Stimulated activated naive CD8-positive, alpha-beta T cell treated with anti-CD3 and anti-CD28 coated beads, Interleukin-15, Interleukin-2, amounts not matched to agents 100 ng/mL and 50 ng/mL, for 24 hours (primary cell): ENCODE measurements around the gene RNF213.
A peak's percentile ranks its signal among the peaks of the same experiment; 100 is the strongest.
"Not testable (repeated sequence)": the region's sequence is repeated elsewhere in the genome, so short reads cannot be mapped to it uniquely, and the experiment has no call there.

ENCODE experiments used
- H3K27ac Mint-ChIP-seq: one replicate; pipeline ENCODE4 v1.8.0; 2021; ENCODE audit warnings: mild to moderate bottlenecking, mixed read lengths
- H3K27me3 Mint-ChIP-seq: one replicate; pipeline ENCODE4 v1.8.0; 2021; ENCODE audit warnings: mixed read lengths
- H3K36me3 Mint-ChIP-seq: one replicate; pipeline ENCODE4 v1.8.0; 2021; ENCODE audit warnings: low read depth, mixed read lengths
- H3K4me1 Mint-ChIP-seq: one replicate; pipeline ENCODE4 v1.8.0; 2021; ENCODE audit warnings: low read depth, mixed read lengths
- H3K4me3 Mint-ChIP-seq: one replicate; pipeline ENCODE4 v1.8.0; 2021; ENCODE audit warnings: mild to moderate bottlenecking, mixed read lengths
- H3K9me3 Mint-ChIP-seq: one replicate; pipeline ENCODE4 v1.8.0; 2021; ENCODE audit warnings: mixed read lengths

RNF213 gene

DNA sequence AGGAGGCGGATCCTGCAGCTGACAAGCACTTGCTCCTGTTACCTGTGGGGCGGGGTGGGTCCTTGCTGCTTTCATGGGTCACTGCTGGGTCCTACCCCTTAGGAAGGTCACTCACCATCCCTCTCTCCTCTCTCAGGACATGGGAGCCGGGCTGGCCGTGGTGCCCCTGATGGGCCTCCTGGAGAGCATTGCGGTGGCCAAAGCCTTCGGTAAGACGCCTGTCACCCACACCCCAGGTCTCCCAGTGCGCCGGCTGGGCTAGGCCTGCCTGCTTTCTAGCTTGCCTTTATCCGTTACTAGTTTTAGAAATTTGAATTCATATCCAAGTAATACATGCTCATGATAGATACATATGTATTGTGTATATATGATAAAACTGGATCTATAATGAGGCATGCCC is 23.3 kb upstream of the RNF213 start:
- Mint-ChIP-seq H3K27me3 (no peaks in the 10 kb centered on the region), H3K4me1 (no peaks in the 10 kb centered on the region), H3K36me3 (peaks cover 20% of the 10 kb centered on the region)

DNA sequence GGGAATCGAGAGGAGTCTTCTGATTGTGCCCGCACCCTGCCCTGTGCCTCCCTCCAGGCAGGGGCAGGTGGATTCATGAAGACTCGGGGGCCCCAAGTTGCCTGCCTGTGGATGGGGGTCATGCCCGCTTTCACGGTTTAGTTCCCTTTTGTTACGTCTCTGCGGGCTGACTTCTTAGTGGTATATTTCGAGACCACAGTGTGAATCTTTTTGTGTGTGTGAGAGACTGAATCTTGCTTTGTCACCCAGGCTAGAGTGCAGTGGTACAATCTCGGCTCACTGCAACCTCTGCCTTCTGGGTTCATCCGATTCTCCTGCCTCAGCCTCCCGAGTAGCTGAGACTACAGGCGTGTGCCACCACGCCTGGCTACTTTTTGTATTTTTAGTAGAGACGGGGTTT is 18.1 kb upstream of the RNF213 start:
- Mint-ChIP-seq H3K27ac (no peak overlapping the region), H3K27me3 (no peaks in the 10 kb centered on the region), H3K36me3 (no peaks in the 10 kb centered on the region), H3K4me3 (no peak overlapping the region), H3K4me1 (no peaks in the 10 kb centered on the region), H3K9me3 (no peaks in the 10 kb centered on the region)

More for the DNA sequence above, 23.3 kb upstream of the RNF213 start:
- Mint-ChIP-seq H3K27ac (no peak overlapping the region), H3K4me3 (no peak overlapping the region), H3K9me3 (peaks cover 13% of the 10 kb centered on the region)

DNA sequence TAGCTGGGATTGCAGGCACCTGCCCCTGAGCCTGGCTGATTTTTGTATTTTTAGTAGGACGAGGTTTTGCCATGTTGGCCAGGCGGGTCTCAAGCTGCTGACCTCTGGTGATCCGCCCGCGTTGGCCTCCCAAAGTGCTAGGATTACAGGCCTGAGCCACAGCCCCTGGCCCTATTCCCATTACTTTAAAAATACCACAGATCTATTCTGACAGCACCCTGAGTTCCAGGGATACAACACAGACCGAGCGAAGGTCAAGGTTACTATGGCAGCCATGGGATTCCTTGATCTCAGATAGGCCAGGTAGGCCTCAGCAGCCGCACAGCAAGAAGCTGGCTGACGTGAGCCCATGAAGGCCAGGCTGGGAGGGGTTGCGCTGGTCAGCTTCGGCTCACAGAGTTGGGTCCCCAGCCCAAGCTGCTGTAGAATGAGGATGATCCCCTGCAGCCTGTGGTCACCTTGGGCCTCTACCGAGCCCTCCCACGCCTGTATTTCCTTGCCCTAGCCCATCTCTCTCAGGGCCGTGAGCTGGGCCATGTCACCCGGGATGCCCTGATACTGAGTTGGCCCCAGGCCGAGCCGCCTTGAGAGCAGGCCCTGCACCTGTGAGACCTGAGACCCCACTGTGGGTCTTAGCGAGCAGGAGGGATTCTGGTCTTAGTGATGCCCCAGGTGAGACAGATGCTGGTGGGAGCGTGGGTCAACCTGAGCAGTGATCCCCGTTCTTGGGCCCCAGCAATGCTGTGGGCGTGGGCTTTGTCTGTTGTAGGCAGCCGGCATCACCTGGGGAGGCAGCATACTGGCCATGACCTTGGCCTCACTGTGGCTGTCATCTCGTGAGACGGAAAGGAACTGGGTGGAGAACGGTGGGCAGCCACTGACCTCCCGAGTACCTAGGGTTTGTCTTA is 16.9 kb upstream of the RNF213 start:
- Mint-ChIP-seq H3K4me3 (no peak overlapping the region), H3K27ac (no peak overlapping the region), H3K27me3 (no peaks in the 10 kb centered on the region), H3K4me1 (no peaks in the 10 kb centered on the region), H3K9me3 (no peaks in the 10 kb centered on the region), H3K36me3 (no peaks in the 10 kb centered on the region)

DNA sequence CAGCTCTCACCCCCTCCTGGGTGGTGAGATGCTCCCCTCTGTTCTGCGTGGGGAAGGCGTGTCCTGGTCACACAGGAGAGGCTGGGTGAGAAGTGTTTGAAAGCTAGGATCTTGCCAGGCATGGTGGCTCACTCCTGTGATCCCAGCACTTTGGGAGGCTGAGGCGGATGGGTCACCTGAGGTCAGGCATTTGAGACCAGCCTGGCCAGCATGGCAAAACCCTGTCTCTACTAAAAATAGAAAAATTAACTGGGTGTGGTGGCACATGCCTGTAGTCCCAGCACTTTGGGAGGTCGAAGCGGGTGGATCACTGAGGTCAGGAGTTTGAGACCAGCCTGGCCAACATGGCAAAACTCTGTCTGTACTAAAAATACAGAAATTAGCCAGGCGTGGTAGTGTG is 16.2 kb upstream of the RNF213 start:
- H3K36me3 Mint-ChIP-seq, result not testable (repeated sequence)

DNA sequence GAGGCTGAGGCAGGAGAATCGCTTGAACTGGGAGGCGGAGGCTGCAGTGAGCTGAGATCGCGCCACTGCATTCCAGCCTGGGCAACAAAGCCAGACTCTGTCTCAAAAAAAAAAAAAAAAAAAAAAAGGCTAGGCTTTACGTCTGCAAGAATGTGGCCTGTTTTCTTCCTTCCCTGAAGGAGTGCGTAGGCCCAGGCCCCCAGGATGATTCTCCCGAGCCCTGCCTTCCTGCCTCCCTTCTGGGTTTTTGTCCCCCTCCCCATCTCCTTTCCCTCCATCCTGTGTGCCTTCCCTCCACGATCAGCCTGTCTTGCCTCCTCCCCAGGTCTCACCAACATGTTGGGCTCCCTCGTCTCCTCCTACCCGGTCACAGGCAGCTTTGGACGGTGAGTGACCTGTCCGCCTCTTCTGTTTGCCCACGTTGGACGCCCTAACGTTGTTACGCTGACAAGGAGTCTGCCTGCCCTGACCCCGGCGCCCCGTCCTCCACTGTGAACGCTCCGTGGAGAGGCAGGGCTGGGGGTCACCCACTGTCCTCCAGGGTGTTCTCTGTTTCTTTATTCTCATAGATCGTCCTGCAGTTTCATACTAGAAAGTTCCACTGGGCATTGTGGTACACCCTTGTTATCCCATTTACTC is 15.7 kb upstream of the RNF213 start:
- Mint-ChIP-seq H3K27ac (no peak overlapping the region), H3K4me1 (no peaks in the 10 kb centered on the region), H3K9me3 (no peaks in the 10 kb centered on the region), H3K4me3 (no peak overlapping the region), H3K27me3 (no peaks in the 10 kb centered on the region), H3K36me3 (no peaks in the 10 kb centered on the region)

More for the DNA sequence above, 16.2 kb upstream of the RNF213 start:
- H3K9me3 Mint-ChIP-seq, H3K4me3 Mint-ChIP-seq, H3K4me1 Mint-ChIP-seq, H3K27ac Mint-ChIP-seq, H3K27me3 Mint-ChIP-seq: not testable (repeated sequence)

DNA sequence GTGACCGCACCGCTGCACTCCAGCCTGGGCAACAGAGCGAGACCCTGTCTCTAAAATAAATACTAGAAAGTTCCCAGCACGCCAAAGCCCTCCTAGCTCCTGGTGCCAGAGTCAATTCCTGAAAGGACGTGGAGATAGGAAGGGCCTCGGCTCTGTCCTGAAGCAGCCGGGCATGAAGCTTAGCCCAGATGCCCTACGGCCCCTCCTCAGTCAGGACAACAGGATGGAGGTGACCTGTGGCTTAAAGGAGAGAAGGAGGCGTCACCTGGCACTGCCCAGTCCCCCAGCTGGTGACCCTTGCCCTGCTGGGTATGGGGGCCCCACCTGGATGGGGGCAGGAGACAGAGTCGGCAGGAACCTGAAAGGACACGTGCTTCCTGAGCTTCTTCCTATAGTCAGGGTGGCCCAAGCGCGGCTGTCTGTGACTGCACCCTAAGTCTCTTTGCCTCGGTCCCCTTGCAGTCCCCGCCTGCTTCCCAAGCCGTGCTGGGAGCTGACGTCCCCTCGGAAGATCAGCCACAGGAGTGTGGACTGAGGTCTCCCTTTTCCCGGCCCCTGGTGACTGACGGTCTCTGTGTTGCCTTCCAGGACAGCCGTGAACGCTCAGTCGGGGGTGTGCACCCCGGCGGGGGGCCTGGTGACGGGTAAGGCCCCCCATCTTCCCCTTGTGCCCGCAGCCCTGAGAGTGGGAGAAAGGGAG is 14.9 kb upstream of the RNF213 start:
- H3K27me3 Mint-ChIP-seq, result no peaks in the 10 kb centered on the region
- no peaks in the 10 kb centered on the region for H3K36me3 Mint-ChIP-seq
- no peak overlapping the region for H3K4me3 Mint-ChIP-seq
- no peaks in the 10 kb centered on the region for H3K9me3 Mint-ChIP-seq
- H3K4me1 Mint-ChIP-seq, result no peaks in the 10 kb centered on the region
- no peak overlapping the region for H3K27ac Mint-ChIP-seq

DNA sequence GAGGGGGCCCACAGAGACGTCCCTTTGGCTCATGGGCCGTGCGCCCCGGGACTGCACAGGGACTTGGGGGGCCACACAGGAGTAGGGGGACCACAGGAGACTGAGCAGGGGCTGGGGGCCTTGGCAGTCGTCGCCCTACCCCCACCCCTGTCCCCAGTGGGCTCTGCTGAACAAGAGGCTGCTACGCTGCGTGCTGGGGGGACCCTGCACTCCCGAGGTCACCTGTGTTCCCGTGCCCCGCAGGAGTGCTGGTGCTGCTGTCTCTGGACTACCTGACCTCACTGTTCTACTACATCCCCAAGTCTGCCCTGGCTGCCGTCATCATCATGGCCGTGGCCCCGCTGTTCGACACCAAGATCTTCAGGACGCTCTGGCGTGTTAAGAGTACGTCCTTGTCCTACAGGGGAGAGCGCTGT is 14.4 kb upstream of the RNF213 start:
- H3K4me1 Mint-ChIP-seq, result no peaks in the 10 kb centered on the region
- H3K4me3 Mint-ChIP-seq, result no peak overlapping the region
- no peaks in the 10 kb centered on the region for H3K9me3 Mint-ChIP-seq
- no peaks in the 10 kb centered on the region for H3K36me3 Mint-ChIP-seq
- no peak overlapping the region for H3K27ac Mint-ChIP-seq
- no peaks in the 10 kb centered on the region for H3K27me3 Mint-ChIP-seq

DNA sequence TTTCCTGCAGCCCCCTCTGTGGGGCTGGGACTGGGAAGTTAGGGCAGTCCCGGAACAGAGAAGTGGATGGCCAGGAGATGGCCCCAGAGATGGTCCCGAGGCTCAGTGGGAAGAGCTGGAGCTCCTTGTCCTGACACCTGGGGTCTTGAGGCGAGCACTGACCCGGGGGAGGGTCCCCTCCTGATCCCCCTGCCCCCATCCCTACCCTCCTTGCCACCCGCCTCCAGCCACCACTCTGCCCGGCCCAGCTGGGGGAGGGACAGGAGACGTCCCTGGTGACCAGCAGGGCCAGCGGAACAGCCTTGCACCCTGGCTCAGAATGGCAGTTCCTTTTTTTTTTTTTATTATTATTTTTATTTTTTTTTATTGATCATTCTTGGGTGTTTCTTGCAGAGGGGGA is 13.9 kb upstream of the RNF213 start:
- H3K27ac Mint-ChIP-seq, result no peak overlapping the region
- no peaks in the 10 kb centered on the region for H3K36me3 Mint-ChIP-seq
- no peak overlapping the region for H3K4me3 Mint-ChIP-seq
- H3K27me3 Mint-ChIP-seq, result no peaks in the 10 kb centered on the region
- no peaks in the 10 kb centered on the region for H3K4me1 Mint-ChIP-seq
- no peaks in the 10 kb centered on the region for H3K9me3 Mint-ChIP-seq

DNA sequence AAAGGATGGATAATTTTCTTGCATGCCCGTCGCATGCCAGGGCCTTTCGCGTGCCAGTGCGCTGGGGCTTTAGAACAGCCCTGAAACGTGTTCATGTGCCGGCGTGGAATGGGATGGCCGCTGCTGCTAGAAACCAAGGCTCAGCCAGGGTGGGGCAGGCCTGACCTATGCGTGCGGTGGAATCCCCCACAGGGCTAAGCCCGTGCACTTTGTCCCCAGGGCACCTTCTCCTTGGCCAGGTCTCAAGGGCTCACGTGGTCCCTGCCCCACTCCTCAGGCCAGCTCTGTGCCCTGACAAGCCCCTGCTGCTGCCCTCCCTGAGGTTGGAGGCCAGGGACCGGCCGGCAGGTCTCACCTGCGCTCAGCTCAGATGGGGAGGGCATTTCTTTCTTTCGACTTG is 13.1 kb upstream of the RNF213 start:
- no peak overlapping the region for H3K27ac Mint-ChIP-seq
- no peak overlapping the region for H3K4me3 Mint-ChIP-seq
- H3K9me3 Mint-ChIP-seq, result no peaks in the 10 kb centered on the region
- H3K36me3 Mint-ChIP-seq, result no peaks in the 10 kb centered on the region
- H3K27me3 Mint-ChIP-seq, result no peaks in the 10 kb centered on the region
- H3K4me1 Mint-ChIP-seq, result peaks cover 5% of the 10 kb centered on the region

DNA sequence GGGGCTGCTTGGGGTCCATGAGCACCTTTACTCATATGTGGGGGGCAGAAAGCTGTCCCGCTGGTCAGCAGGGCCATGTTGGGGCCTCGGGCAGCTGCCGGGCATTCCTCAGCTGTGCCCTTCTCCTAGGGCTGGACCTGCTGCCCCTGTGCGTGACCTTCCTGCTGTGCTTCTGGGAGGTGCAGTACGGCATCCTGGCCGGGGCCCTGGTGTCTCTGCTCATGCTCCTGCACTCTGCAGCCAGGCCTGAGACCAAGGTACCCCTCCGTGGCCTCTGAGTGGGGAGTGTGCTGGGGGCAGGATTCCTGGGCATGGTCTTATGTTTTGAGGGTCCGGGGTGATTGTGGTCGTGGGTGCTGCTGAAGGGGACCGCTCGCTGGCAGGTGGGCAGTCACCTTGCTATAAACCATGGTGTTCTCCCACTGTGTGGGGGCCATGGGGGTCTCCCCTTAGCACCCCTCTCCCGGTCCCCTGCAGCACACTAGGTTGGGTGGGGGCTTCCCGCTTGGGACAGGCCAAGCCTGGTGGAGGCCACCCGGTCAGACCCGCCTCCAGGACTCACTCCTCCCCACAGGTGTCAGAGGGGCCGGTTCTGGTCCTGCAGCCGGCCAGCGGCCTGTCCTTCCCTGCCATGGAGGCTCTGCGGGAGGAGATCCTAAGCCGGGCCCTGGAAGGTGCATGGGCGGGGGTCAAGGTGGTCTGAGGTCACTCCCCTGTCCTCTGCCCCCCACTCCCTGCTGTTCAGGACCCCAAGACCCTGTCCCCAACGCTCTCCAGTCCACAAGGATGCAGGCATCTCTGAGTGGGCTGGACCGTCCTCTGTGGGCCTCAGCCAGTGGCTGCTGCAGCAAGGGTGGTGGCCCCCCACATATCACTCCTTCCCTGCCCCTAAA is 12.4 kb upstream of the RNF213 start:
- H3K4me1 Mint-ChIP-seq, result peaks cover 11% of the 10 kb centered on the region
- H3K4me3 Mint-ChIP-seq, result no peak overlapping the region
- no peak overlapping the region for H3K27ac Mint-ChIP-seq
- H3K36me3 Mint-ChIP-seq, result no peaks in the 10 kb centered on the region
- no peaks in the 10 kb centered on the region for H3K9me3 Mint-ChIP-seq
- H3K27me3 Mint-ChIP-seq, result no peaks in the 10 kb centered on the region

DNA sequence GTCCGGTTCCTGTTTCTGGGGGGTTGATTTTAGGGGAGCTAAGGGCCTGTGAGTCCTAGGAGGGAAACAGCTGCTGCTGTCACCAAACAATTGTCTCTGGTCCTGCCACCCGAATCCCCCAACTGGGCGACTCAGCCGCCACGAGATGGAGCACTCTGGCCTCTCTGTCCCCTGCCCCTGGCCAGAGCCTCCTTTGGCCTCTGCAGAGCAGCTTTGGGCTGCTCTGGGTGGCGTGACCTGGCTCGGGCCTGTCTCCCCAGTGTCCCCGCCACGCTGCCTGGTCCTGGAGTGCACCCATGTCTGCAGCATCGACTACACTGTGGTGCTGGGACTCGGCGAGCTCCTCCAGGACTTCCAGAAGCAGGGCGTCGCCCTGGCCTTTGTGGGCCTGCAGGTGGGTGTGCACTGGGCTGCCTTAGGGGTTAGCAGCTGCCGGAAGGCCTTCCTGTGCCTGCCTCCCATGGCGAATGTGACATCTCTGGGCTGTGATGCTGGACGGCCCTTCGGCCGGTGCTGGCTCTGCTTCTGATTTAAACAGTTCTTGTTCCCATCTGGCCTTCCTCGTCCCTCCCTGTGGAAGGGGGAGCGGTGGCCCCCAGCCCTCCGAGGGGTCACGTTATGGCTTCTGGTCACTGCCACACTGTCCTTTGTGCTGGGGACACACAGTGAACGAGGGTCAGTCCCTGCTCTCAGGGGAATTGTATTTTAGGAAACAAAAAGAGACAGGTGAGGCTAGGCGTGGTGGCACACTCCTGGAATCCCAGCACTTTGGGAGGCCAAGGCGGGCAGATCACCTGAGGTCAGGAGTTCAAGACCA is 11.6 kb upstream of the RNF213 start:
- no peak overlapping the region for H3K27ac Mint-ChIP-seq
- H3K36me3 Mint-ChIP-seq, result no peaks in the 10 kb centered on the region

DNA sequence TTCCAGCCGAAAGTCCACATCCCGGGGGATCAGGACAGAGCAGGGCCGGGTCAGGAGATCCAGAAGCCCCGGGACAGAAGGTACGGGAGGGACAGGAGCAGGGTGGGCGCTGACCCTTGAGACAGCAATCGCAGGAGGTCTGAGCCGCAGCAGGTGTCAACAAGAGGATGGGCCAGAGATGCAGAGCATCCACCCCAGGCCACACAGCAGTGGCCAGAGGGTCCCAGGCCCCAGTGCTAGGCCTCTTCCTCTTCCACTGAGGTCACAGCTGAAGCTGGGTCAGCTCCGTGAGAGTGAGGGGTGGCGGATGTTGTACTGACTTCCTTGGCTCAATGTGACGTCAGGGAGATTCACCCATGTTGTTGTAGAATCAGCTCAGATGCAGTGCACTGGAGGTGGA is 8.7 kb upstream of the RNF213 start:
- Mint-ChIP-seq H3K9me3 (no peaks in the 10 kb centered on the region), H3K27ac (no peak overlapping the region), H3K36me3 (no peaks in the 10 kb centered on the region), H3K4me1 (peaks cover 44% of the 10 kb centered on the region), H3K4me3 (no peak overlapping the region), H3K27me3 (no peaks in the 10 kb centered on the region)

More for the DNA sequence above, 11.6 kb upstream of the RNF213 start:
- peaks cover 20% of the 10 kb centered on the region for H3K4me1 Mint-ChIP-seq
- no peak overlapping the region for H3K4me3 Mint-ChIP-seq
- H3K27me3 Mint-ChIP-seq, result no peaks in the 10 kb centered on the region
- H3K9me3 Mint-ChIP-seq, result no peaks in the 10 kb centered on the region

DNA sequence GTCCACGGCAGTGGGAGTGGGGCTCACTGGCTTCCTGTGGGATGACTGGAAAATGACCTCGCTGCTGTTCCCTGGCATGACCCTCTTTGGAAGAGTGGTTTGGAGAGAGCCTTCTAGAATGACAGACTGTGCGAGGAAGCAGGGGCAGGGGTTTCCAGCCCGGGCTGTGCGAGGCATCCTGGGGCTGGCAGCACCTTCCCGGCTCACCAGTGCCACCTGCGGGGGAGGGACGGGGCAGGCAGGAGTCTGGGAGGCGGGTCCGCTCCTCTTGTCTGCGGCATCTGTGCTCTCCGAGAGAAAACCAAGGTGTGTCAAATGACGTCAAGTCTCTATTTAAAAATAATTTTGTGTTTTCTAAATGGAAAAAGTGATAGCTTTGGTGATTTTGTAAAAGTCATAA is 7.8 kb upstream of the RNF213 start:
- no peak overlapping the region for H3K4me3 Mint-ChIP-seq
- H3K27ac Mint-ChIP-seq, result peak overlapping the region; percentile 40
- H3K4me1 Mint-ChIP-seq, result peaks cover 51% of the 10 kb centered on the region
- no peaks in the 10 kb centered on the region for H3K9me3 Mint-ChIP-seq
- H3K36me3 Mint-ChIP-seq, result no peaks in the 10 kb centered on the region
- H3K27me3 Mint-ChIP-seq, result no peaks in the 10 kb centered on the region
